HG02588 (cell line): ENCODE data around the gene SLC18B1.
"Not testable (repeated sequence)": the region's sequence is repeated elsewhere in the genome, so short reads cannot be mapped to it uniquely, and the experiment has no call there.

Experiments used
- ATAC-seq: cut with Tn5 transposase; IDR thresholded peaks from one replicate; pipeline ENCODE4 v1.9.1; 2021; ENCODE audit warnings: mild to moderate bottlenecking, moderate library complexity; ENCODE audit not compliant: unreplicated experiment

Gene SLC18B1

DNA sequence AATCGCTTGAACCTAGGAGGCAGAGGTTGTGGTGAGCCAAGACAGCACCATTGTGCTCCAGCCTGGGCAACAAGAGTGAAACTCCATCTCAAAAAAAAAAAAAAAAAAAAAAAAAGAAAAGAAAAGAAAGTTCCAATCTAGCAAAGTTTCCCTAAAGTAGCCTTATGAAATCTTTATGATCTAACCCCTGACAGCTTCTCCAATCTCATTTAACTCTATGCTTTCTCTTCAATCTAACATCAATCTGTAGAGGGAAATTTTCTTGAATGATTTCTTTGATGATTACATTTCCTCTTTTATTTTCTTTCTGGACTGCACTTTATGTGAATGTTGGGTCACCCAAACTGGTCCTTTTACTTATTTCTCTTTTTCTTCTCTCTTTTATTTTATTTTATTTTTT, 2.2 kb upstream of the SLC18B1 start:
- no peak for ATAC-seq

DNA sequence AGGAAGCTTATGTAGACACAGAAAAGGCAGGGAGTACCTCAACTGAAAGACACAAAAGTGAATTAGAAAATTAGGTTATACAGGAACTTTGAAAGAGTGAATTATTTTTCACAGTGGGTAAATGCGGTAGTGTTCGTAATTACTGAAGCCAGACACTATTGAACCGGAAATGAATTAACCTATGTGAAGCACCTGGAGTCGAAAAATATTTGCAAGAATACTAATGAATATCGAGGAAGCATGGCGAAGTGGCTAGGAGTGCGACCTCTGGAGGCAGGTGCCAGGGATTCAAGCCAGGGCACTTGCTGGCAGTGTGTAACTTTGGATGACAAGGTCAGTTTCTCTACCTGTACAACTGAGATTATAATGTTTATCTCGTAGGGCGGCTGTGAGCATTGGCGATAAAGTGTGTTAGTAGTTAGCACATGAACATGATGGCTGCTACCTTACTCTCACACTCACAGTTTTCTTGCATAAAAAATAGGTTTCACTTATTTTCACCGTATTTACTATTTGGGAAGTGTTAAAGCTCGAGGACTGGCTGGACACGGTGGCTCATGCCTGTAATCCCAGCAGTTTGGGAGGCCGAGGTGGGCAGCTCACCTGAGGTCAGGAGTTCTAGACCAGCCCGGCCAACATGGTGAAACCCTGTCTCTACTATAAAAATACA, 567 bp upstream of the SLC18B1 start:
- peak; percentile 78 for ATAC-seq

DNA sequence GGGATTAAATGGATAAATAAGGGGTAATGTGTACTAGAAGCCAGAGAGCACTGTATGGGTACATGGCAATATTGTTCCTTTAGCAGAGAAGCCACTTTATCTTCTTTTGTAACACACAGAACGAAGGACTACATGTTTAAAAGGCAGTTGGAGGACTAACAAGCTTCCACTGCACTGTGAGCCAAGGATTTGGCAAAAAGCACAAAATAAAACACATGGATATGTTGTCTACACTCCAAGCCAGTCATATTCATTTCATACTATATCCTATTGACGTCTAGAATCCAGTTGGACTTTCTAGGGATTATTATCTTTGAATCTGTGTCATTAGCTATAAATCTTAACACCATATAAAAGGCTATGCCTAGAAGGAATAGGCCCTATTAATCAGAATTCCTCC, 3.0 kb downstream of the SLC18B1 start:
- ATAC-seq, result no peak

DNA sequence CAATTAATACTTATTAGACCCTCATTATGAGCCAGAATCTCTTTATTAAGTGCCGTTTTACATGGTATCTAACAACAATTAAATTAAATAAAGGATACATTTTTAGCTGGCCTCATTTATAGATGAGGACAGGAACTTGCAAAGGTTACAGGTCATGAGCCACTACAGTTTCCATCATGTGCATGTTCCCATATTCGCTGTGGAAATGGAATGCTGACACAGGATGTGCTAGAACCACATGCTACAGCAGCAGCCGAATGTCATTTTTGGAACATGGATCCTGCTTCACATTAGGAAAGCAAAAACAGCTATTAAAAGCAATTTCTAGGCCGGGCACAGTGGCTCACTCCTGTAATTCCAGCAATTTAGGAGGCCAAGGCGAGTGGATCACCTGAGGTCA, 5.9 kb downstream of the SLC18B1 start:
- ATAC-seq, result no peak

DNA sequence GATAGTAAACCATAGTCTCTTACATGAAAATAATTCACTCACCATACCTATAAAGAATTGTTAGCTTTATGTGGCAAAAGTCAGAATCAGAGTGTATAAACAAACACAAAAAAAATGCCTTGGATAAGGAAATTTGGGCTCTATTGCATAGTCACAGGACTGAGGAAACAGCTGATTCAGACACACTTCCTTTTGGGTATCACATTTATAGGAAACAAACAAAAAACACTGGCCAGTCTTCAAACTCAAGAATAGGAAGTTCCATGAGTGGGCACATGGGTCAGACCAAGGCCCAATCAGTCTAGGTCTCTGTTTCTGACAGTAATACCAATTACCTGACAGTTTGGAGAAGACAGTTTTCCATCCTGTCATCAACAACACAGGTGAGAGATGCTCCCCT, 8.0 kb downstream of the SLC18B1 start:
- ATAC-seq, result no peak

DNA sequence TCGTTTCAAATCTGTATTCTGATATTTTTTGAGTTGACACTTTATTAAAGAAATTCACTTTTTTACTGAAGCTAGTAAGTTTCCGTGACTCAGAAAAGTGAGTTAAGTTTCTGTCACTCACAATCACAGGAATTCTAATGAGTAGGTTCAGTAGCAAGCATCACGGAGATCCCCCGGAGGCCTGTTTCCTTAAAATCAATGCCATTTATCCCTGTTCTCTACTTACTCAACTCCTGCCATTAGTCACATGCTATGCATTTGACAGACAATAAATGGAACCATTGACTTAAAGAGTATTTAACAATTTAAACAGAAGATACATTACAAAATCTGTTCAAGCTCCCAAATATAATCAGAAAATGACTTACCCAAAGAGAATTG, 9.1 kb downstream of the SLC18B1 start:
- no peak for ATAC-seq

DNA sequence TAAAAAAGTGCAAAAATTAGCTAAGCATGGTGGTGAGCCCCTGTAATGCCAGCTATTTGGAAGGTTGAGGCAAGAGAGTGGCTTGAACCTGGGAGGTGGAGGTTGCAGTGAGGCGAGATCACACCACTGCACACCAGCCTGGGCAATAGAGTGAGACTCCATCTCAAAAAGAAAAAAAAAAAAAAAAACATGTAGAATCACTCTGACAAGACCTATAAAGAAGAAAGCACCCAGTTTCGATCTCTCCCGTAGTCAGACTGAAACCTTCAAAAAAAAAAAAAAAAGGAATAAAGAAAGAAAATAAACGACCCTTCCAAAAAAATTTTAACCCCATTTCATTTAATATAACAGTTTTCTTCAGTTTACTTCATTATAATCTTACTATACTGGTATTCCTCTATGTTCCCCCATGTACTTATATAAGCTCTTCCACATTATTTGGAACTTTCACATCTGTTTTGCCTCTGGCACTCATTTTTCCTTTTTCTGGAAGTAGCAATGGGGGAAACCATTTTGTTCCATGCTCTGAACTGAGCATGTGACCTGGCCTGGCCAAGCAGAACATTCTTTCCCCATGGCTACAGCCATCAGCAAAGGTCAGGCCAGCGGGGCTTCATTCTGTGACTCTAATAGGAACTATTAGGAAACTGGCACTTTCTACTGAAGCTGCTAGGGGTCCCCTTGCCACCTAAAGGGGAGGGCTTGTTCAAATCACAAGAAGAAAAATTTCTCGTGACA, 9.6 kb downstream of the SLC18B1 start:
- ATAC-seq, result no peak

DNA sequence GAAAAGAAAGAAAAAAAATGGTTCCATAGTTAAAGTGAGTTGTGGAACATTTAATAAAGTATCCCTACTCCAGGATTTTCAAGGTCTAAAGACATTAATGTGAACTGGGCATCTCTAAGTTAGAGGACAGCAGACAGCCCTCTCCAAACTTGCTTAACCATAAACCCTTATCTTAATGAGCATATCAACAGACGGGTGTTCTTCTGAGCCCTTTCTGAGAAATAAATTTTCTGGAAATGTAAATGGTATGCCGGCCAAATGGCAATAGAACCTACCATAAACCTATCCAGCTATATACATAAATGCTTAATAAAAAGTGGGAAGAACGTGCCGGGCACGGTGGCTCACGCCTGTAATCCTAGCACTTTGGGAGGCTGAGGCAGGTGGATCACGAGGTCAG, 12.5 kb downstream of the SLC18B1 start:
- no peak for ATAC-seq

DNA sequence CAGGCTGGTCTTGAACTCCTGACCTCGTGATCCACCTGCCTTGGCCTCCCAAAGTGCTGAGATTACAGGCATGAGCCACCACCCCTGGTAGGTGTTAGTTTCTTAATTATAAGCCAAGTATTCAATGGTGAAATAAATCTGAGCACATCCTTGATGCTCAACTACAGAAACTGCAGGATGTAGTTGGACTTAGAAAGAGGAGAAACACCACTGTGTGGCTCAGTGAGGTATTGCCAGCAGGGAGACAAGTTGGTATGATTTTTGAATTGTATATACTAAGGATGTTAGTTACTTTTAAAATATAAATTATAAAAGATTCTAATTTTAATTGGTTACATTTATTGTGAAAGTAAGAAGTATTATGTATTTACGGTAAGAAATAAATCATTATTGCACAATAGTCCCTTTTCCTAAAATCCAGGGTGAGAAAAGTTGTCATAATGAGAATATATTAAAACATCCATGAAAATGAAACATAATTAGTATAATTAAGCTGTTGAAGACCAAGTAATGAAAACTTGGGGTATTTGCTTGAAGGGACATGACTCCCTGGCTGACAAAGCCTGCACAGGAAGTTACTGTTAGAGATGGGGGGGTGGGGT, 17.6 kb downstream of the SLC18B1 start:
- ATAC-seq, result peak; percentile 54

DNA sequence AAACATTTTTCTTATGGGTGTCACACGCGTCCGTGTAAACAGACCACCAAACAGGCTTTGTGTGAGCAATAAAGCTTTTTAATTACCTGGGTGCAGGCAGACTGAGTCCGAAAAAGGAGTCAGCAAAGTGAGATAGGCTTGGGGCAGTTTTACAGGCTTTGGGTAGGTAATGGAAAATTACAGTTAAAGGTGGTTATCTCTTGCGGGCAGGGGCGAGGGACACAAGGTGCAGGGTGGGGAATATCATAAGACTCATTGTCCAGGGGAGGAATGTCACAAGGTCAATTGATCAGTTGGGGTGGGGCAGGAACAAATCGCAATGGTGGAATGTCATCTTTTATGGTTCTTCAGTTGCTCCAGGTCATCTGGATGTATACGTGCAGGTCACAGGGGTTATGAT, 20.6 kb downstream of the SLC18B1 start:
- not testable (repeated sequence) for ATAC-seq

DNA sequence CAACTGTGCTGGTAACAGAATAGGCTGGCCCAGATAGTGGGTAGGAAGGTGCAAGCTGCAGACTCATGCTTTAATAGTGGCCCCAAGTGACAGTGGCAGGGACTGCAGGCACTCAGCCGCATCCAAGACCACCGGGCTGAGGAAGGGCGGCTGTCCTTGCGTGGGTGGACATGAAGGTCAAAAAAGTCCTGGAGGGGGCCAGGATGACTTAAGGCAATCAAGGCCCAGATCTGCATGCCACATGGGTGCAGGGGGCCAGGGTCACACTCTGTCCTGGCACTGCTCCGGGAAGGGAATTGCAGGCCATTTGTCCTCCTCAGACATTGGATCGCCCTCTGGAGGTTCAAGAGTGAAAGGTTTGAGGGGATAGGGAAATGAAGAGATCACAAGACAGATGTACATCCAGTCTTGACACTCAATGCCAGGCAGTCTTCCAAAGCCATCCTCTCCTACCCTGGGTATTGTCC, 30.4 kb downstream of the SLC18B1 start:
- peak; percentile 80 for ATAC-seq

DNA sequence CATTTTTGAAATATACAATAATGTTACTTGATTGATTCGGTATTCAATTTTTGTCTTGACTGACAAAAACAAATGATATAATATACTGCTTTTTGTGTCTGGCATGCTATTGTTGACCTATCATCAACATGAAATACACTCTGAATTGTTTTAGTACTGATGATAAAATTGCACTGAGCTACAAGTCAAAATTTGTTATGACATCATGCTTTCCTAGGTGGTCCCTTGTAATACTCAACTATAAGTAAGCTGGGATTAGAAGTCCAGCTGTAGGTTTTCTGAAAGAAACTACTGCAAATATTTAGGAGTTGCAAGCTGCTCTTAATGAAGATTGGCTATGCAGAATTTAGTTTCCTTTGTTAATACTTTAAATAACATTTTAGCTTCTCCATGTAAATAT, 32.9 kb downstream of the SLC18B1 start:
- ATAC-seq, result no peak

DNA sequence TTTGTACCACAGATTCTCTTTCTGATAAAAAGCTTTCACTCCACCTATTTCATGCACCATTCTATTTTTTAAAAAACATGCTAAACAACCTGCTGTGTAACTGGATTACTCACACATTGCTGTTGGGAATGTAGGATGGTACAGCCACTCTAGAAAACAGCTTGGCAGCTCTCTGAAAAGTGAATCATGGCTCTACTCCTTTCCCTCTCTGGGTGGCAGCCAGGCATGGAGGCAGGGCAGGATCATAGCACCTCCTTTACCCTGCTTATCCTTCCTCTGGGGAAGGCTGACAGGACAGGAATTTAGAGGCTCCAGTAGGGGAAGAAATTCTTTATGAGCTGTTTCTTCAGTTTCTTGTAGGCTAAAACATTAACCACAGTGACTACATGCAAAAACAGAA, 34.1 kb downstream of the SLC18B1 start:
- ATAC-seq, result no peak

DNA sequence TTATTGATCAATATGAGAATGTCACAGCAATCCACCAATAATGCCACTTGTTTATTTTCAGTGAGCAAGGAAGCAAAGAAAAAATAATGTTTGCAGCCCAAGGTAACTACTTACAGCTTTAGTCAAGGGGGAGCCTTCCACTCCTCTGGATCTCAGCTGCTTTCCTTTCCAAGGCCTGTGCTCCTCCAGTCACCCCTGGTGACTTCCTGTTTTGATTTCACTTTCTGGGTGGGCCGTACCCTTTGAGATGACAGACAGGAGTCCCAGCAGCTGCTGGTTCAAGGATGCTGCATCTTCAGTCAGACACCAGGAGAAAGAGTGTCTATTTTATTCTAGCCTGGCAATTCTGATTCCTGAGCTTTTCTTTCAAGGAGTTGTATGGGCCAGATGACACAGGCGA, 35.2 kb downstream of the SLC18B1 start:
- peak; percentile 94 for ATAC-seq

DNA sequence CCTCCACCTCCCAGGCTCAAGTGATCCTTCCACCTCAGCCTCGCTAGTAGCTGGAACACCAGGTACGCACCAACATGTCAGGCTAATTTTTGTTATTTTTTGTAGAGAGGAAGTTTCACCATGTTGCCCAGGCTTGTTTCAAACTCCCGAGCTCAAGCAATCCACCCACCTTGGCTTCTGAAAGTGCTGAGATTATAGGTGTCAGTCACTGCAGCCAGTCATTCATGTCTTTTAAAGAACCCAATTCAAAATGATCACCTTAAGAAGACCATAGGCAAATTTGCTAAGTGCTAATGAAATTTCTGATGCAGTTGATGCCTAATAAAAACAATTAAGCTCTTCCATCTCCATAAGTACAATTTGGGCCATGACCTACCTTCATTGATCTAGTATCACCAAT, 38.2 kb downstream of the SLC18B1 start:
- no peak for ATAC-seq

DNA sequence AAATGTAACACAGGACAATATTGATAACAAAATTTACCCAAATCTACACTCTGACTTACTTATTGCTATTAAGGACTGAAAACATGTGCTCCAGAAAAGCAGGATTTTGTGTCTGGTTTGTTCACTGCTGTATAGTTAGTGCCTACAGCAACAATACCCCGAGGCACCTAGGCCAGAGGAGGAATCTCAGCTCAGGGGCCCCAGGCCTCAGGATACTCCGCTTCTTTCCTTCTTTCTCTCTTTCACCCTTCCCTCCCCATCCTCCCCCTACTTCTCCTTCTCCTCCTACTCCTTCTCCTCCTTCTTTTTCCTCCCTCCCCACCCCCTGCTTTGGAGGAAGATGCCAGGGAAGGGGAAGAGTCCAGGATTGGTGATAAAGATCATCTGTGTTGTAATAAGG, 39.7 kb downstream of the SLC18B1 start:
- ATAC-seq, result no peak

DNA sequence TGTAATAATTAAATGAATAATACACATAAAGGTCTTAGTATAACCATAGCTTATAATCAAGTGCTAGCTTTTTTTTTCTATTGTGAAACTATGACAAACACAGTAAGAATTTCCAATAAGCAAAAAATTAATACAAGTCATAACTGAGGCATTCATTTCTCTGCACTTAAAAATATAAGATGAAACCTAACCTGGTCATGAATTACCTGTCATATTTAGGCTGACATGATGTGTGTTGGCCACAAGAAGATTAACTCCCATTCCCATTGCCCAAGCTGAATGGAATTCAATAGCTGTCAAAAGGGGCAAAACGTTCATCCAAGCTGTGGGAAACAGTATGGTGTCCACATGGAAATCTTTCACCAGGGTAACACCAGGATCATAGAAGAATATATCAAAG, 46.2 kb downstream of the SLC18B1 start:
- no peak for ATAC-seq

DNA sequence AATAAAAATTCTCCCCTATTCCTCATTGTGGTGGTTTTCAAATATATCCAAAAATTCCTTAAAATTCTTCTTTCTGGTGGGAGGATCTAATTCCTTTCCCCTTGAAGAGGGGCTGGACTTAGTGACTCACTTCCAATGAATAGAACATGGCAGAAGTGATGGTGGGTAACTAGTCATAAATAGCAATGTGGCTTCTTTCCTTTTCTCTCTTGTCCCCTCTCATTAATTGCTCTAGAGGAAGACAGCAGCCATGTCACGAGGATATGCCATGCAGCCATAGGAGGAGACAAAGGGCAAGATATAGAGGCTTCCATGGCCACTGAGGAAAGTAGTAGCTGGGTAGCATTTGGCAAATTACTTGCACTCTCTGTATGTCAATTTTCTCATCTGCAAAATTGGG, 46.6 kb downstream of the SLC18B1 start:
- ATAC-seq, result no peak

DNA sequence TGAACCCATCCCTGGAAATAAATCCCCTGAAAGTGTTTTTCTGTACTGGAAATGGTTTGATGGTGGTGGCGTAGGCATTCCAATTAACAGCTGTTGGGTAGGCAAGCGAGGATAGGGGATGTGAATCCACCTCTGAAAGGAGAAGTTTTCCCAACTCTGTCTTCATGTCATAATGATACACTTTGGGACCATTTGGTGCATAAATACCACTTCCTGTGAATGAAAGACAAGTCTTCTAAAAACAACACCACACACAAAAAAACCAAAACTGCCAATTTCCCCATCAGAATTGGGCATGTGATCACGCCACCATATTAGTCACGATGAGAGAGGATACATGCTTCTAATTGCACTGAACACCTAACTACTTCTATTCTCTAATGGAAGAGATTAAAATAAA, 47.1 kb downstream of the SLC18B1 start:
- peak; percentile 35 for ATAC-seq

DNA sequence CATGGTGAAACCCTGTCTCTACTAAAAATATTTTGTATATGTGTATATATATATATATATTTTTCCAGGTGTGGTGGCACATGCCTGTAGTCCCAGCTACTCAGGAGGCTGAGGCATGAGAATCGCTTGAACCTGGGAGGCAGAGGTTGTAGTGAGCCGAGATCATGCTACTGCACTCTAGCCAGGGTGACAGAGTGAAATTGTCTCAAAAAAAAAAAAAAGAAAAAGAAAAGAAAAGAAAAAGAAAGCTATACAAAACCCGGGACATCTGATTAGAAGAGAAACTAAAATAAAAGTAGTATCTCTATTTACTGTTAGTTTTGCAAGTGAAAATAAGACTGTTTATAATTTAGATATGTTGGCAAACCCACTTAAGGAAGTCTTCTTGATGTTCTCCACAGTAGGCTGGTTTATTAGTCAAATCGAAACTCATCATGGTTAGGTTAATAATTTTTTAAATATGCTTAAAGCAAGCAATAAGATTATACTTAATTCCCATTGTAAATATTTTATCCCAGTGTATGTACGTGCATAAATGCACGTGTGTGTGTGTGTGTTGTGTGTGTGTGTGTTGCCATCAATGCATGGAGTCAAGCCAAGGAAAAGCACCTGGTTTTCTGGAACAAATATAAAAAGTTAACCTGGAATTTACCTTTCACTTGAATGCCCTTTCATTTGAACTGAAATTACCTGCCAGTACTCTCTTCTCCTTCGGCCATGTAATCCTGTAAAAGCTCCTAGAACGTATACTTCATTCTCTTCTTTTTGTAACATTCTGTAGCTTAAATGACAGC, 47.8 kb downstream of the SLC18B1 start:
- ATAC-seq, result peak; percentile 78

DNA sequence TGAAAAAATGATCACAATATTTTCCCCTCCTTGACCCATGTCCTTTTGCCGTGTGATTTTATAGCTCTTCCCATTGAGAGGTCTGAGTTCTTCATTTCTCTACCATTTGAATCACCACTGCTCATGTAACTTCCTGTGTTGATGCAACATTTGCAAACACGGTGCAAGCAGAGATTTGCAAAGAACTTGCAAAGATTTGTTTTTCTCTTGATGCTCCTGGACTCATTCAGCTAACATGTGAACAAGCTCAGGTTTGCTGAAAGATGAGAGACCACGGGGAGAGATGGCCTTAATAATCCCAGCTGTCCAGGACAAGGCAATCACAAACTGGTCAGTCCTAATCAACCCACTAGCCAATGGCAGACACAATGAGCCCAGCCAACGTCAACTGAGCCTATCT, 49.3 kb downstream of the SLC18B1 start:
- no peak for ATAC-seq
